DOHH2 (cell line): ENCODE measurements around the gene MAP2.

Source experiments
- EZH2phosphoT487 ChIP-seq: fragments of 200-600 bp; sonication (generic); IDR thresholded peaks from 2 replicates; pipeline ENCODE4 v1.6.1; 2017; ENCODE audit warnings: borderline replicate concordance, mild to moderate bottlenecking, antibody characterized with exemption, low read length, moderate library complexity, mixed read lengths
- TF ChIP-seq, protein P1 (sequence below): fragments of 200-600 bp; sonication (generic); IDR thresholded peaks from one replicate; pipeline ENCODE4 v1.5.1; 2014; ENCODE audit warnings: antibody characterized with exemption, mild to moderate bottlenecking, low read depth, low read length; ENCODE audit not compliant: poor library complexity, severe bottlenecking

DNA sequence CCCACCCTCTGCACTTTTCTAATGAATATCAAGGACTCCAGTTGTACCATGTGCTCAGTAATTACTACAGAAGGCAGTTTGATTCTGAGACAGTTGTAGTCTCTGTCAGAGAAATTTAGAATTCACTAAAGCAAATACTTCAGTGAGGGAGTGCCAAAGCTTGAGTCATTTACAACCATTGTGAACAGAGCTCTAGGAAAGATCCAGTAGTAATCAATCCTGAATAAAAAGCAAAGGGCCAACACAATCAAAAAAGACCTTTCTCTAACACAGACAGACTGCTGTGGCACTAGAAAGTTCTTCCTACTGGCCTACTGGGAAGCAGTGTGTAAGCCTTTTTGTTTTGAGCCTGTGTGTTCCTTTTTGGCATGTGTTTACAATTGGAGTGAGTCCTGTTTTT is 212.2 kb downstream of the MAP2 start:
- TF ChIP-seq, protein P1, sequence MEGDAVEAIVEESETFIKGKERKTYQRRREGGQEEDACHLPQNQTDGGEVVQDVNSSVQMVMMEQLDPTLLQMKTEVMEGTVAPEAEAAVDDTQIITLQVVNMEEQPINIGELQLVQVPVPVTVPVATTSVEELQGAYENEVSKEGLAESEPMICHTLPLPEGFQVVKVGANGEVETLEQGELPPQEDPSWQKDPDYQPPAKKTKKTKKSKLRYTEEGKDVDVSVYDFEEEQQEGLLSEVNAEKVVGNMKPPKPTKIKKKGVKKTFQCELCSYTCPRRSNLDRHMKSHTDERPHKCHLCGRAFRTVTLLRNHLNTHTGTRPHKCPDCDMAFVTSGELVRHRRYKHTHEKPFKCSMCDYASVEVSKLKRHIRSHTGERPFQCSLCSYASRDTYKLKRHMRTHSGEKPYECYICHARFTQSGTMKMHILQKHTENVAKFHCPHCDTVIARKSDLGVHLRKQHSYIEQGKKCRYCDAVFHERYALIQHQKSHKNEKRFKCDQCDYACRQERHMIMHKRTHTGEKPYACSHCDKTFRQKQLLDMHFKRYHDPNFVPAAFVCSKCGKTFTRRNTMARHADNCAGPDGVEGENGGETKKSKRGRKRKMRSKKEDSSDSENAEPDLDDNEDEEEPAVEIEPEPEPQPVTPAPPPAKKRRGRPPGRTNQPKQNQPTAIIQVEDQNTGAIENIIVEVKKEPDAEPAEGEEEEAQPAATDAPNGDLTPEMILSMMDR: no peak
- no peak for TF ChIP-seq EZH2phosphoT487
